BE2C (cell line): Measurements from ENCODE around the gene TSPAN12.

ENCODE experiments used
- DNase-seq: peaks from one replicate; pipeline ENCODE4 v3.0.0-alpha.2; 2020
- H3K27me3 ChIP-seq: fragments of 250-450 bp; sonication (Bioruptor Pico); 2 replicates; pipeline ENCODE4 v1.5.1; 2020; ENCODE audit warnings: mild to moderate bottlenecking
- H3K36me3 ChIP-seq: fragments of 250-450 bp; sonication (Bioruptor Pico); 2 replicates; pipeline ENCODE4 v1.5.1; 2020; ENCODE audit warnings: mild to moderate bottlenecking
- H3K4me1 ChIP-seq: fragments of 250-450 bp; sonication (Bioruptor Pico); 2 replicates; pipeline ENCODE4 v1.5.1; 2020
- H3K4me3 ChIP-seq: 2 replicates; pipeline ENCODE4 v1.5.1; 2011; ENCODE audit warnings: low read depth, low read length
- H3K9me3 ChIP-seq: fragments of 250-450 bp; sonication (Bioruptor Pico); 2 replicates; pipeline ENCODE4 v1.5.1; 2020
- CTCF ChIP-seq: IDR thresholded peaks from 2 replicates; pipeline ENCODE4 v1.5.1; 2012; ENCODE audit warnings: mild to moderate bottlenecking, low read depth, low read length

Gene TSPAN12

GRCh38 chr7:120837599-120837998 is 20.3 kb downstream of the TSPAN12 start:
- Histone ChIP-seq H3K36me3 (no peaks in the 10 kb centered on the region), H3K4me1 (no peaks in the 10 kb centered on the region), H3K27me3 (no peaks in the 10 kb centered on the region), H3K9me3 (no peaks in the 10 kb centered on the region), H3K4me3 (no peak overlapping the region)
- no peak for DNase-seq
- TF ChIP-seq CTCF, result no peak

DNA sequence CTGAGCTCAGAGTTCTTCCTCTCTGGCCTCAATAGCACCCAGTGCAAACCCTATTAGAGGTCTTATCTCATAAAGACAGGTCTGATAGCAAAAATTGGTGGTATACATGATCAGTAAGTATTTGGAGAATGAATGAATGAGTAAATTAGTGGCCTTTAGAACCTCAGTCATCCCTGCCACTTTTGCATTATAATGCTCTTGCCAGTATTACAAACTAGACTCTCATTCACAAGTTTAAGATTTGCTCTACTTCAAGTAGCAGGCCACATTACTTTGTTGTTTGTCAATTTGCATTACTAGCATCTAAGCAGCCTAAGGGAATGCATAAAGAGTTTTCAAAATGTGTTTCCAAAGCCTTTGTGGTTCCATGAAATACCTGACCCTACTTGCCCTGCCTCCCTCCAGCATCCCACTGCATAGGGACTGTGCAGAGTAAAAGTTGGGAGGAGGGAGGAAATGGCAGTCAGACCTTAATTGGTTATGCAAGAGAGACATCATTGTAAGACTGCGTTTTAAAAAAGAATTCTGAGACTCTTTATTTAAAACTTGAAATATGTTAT is 21.3 kb downstream of the TSPAN12 start:
- Histone ChIP-seq H3K4me1 (no peaks in the 10 kb centered on the region), H3K9me3 (no peaks in the 10 kb centered on the region), H3K36me3 (no peaks in the 10 kb centered on the region), H3K4me3 (no peak overlapping the region), H3K27me3 (no peaks in the 10 kb centered on the region)
- TF ChIP-seq CTCF, result no peak
- DNase-seq, result no peak

GRCh38 chr7:120834726-120835125 is 23.2 kb downstream of the TSPAN12 start:
- Histone ChIP-seq H3K9me3 (no peaks in the 10 kb centered on the region), H3K27me3 (no peaks in the 10 kb centered on the region), H3K36me3 (no peaks in the 10 kb centered on the region), H3K4me1 (no peaks in the 10 kb centered on the region), H3K4me3 (no peak overlapping the region)
- no peak for DNase-seq
- no peak for TF ChIP-seq CTCF

DNA sequence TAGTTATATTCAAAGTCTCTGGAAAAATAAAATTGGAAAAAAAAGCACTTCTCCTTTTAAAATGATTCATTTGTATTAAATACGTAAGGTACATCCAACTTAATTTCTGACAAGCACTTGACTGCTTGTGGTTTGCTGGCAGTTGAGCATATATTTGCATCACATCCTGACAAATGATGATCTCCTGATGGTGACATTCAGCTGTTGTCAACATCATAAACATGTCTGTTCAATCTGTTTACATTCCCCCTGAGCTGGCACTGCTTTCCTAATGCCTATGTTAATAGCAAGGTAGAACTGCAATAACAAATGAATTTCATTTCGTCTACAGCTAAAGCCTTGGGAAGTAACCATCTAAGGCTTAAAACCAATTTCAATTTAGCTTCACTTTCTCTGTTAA is 24.4 kb downstream of the TSPAN12 start:
- Histone ChIP-seq H3K4me1 (no peaks in the 10 kb centered on the region), H3K36me3 (no peaks in the 10 kb centered on the region), H3K4me3 (no peak overlapping the region), H3K27me3 (0 out of 2 replicates have a peak, but pooled peaks cover 4% of the 10 kb centered on the region), H3K9me3 (no peaks in the 10 kb centered on the region)
- no peak for TF ChIP-seq CTCF
- no peak for DNase-seq

- no peak for TF ChIP-seq CTCF
- DNase-seq, result no peak
- Histone ChIP-seq H3K36me3 (no peaks in the 10 kb centered on the region), H3K4me3 (no peak overlapping the region), H3K4me1 (no peaks in the 10 kb centered on the region), H3K27me3 (0 out of 2 replicates have a peak, but pooled peaks cover 4% of the 10 kb centered on the region), H3K9me3 (no peaks in the 10 kb centered on the region)
These were observed 25.1 kb downstream of the TSPAN12 start for GRCh38 chr7:120832803-120833202.

DNA sequence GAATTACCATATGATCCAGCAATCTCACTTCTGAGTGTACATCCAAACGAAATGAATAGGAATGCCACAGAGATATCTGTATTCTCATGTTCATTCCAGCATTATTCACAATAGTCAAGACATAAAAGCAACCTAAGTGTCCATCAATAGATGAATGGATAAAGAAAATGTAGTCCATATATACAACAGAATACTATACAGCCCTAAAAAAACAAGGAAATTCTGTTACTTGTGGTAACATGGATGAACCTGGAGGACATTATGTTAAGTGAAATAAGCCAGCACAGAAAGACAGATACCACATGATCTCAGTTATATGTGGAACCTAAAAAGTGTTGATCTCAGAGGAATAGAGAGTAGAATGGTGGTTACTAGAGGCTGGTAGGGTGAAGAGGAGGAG is 26.7 kb downstream of the TSPAN12 start:
- Histone ChIP-seq H3K36me3 (no peaks in the 10 kb centered on the region), H3K4me1 (no peaks in the 10 kb centered on the region), H3K9me3 (no peaks in the 10 kb centered on the region), H3K27me3 (0 out of 2 replicates have a peak, but pooled peaks cover 4% of the 10 kb centered on the region), H3K4me3 (no peak overlapping the region)
- DNase-seq, result no peak
- no peak for TF ChIP-seq CTCF
